Endometrial microvascular endothelial cells (primary cell): ENCODE data around the gene BRAT1. TPM values are rescaled to one million over a fixed set of nuclear protein-coding genes. Genes with fewer than 3 reads are reported as not detected.
"Not testable (repeated sequence)": the region's sequence is repeated elsewhere in the genome, so short reads cannot be mapped to it uniquely, and the experiment has no call there.

ENCODE experiments used
- in situ Hi-C: cut with HindIII; loops from 2 replicates; pipeline ENCODE4 v1.10.0; 2017; ENCODE audit warnings: low sequenced_read_pairs, low pct_unique_long_range_greater_than_20kb; ENCODE audit errors: inconsistent ontology term
- total RNA-seq: library from RNA; depleted of rRNA; stranded (reverse); fragments of >200 nt; gene quantifications from one replicate; pipeline ENCODE4 v1.2.3, GENCODE V29; 2015; ENCODE audit errors: inconsistent ontology term

Gene BRAT1
- 48.5 TPM for total RNA-seq

GRCh38 chr7:2555121-2556052 lies at the start of gene BRAT1:
TSS of gene BRAT1 (minus strand) at chr7:2555524. CDS start at chr7:2554431, 1,093 bp downstream.
- in situ Hi-C loops = no loop called here

DNA sequence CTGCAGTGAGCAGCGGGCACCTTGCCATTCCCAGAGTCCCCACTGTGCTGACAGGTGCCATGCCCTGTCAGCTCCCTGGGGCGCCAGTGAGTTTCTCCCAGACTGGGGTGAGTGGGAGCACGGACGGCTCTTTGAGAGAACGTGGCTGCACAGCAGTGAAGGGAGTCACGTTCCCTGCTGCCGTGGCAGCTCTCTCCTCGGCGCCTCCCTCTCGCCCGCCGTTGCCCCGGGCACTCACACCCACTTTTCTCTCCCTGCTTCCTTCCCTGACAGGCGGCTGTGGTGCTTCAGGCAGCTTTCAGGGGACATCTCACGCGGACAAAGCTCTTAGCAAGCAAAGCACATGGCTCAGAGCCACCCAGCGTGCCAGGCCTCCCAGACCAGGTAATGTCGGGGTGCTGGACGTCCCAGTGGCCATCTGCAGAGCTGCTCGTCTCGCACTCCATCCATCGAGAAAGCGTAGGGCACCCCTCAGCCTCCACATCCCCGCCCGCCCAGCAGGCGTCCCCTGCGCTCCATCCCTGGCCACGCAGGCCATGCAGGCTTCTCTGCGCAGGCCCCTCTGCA lies 49.4 kb upstream of the BRAT1 start:
- in situ Hi-C loops = no loop called here

DNA sequence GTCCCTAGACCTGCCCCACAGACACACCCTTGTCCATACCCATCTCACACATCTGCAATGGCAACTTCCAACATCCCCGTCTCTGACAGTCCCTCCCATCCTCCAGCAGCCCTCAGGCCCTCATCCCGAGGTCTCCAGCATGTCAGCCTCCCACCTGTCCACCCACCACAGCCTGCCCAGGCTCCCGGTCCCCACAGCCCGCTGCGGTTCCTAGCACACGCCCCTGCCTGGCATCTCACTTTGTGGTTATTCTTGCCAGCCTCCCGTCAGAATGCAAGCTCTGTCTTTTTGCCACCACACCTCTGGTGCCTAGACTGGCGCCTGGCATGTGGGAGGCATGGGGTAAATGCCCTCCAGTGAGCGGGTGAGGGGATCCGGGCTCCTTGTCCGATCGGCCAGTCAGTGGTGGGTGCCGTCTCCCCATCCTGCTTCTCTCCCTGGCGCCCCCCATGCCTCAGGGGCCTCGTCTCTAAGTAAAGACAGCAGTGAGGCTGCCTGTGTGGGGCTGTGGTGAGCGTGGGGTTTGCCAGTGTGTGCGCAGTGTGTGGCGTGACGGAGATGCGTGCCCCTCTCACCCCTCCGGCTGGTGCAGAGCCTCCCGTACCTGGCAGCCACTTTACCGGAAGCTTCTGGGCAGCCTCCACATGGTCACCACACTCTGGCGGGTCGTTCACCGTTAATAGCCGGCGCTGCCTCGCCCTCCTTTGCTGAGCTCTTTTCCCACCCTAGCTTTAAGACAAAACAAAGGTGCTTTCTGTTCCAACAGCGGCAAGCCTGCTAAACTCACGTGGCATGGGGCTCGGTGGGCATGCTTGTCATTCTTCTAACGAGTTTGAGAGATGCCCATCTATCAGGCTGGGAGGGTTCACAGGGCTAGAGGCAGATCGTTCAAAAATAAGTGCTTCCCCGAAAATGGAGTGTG lies 48.0 kb upstream of the BRAT1 start:
- in situ Hi-C loops = no loop called here

DNA sequence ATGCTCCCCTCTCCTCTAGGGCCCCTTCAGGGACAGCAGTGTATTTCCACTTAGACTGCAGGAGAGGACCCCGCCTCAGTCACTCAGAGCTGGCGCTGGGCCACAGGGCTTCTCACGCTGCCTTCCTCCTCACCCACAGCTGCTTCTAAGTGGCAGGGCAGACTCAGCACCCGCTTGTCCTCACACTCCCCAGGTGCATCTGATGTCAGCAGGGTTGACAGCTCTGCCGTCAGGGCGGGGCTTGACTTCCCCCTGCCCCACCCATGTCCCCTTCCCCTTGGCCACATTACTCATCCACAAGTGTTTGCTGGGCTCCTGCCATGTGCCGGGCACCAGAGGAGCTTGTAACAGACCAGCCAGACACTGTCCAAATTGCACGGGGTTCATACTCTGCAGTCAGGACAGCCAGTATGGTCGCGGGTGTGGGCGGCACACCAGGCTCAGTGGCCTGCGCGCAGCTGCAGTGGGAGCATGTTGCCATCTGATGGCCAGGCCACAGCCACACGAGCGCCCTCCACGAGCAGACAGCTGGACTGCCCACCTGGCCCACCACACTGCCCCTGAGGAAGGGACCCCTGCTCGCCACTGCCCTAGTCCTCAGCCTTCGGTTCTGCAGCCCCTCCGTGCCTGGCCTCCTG lies 47.2 kb upstream of the BRAT1 start:
- in situ Hi-C loops = no loop called here

DNA sequence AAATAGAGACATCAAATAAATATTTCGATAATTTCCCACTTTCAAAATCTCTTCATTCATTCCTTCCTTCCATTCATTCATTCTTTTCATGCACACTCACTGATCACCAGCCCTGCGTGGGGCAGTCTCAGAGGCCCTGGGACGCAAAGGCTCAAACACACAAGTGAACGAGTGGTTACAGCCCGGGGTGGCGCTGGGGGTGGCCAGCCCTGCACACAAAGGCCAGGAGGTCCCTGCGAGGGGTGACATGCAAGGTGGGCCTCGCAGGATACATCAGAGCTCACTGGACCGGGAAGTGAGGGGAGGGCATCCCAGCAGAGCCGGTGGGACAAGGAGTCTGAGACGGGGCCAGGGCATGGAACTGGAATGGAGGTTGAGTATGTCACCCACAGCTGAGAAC lies 46.6 kb upstream of the BRAT1 start:
- in situ Hi-C loops = no loop called here

DNA sequence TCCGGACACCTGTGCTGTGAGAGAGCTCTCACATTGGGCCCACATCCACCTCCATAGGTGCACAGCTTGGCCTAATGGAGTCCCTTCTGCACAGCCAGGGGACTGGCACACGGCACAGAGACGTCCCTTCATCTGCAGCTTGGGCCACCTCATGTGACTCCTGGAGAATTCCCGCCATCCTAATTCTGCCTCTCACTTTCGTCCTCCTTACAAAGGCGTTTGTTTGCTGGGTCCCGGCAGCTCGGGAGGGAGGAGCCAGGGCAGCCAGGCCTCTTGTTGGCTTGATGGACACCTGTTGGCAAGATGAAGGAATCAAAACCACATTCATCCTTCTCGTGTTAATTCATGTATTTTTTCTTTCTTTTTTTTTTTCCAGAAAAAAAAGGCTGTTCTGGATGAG lies 45.7 kb upstream of the BRAT1 start:
- in situ Hi-C loops = no loop called here

GRCh38 chr7:2598154-2598823 lies 43.0 kb upstream of the BRAT1 start:
- in situ Hi-C loops = no loop called here

- in situ Hi-C loops = no loop called here
These were observed 41.9 kb upstream of the BRAT1 start for GRCh38 chr7:2597273-2597640.

GRCh38 chr7:2596464-2597272 lies 41.3 kb upstream of the BRAT1 start:
- in situ Hi-C loops = no loop called here

GRCh38 chr7:2595258-2595860 lies 40.0 kb upstream of the BRAT1 start:
- in situ Hi-C loops = no loop called here

DNA sequence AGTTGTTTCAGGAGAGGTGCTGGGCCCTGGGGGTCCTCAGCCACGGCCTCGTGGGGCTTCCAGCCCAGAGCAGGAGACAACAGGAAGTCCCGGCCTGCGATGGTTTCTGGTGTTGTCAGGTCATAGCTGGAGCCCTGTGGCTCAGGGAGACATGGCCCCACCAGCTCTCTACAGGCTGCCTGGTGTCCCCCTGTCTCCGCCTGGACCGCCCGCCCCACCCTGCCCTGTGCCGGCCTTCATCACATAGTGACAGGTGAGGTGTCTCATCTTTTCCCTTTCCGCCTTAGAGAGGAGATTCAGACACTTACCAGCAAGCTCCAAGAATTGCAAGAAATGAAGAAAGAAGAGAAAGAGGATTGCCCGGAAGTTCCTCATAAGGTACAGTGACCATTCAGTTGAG lies 39.3 kb upstream of the BRAT1 start:
- in situ Hi-C loops = no loop called here

DNA sequence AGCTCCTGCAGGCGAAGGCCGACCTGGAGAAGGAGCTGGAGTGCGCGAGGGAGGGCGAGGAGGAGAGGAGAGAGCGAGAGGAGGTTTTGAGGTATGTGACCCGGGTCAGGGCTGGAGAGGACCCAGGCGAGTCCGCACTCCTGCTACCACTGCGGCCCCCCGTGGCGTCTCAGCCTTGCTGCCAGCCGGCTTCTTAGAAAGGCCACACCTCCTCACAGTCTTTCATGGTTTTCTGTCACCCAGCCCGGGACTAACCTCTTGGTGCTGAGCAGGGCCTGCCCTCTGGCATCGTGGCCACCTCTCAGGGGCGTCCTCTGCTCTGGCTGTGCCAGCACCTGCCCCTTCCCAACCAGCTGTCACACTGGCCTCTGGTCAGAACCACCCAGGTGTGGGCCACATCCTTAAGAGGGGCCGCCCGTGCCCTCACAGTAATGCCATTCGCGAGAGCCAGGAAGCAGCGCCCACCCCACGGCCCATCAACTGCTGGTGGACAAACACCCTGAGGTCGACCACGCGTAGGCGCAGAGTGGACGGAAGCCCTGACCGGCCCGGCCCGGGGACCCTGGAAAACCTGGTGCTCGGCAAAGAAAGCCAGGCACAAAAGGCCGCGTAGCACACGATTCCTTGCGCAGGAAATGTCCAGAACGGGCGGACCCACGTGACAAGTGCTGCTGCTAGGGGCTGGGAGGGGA lies 37.9 kb upstream of the BRAT1 start:
- in situ Hi-C loops = no loop called here

GRCh38 chr7:2592375-2592865 lies 37.1 kb upstream of the BRAT1 start:
- in situ Hi-C loops = no loop called here

DNA sequence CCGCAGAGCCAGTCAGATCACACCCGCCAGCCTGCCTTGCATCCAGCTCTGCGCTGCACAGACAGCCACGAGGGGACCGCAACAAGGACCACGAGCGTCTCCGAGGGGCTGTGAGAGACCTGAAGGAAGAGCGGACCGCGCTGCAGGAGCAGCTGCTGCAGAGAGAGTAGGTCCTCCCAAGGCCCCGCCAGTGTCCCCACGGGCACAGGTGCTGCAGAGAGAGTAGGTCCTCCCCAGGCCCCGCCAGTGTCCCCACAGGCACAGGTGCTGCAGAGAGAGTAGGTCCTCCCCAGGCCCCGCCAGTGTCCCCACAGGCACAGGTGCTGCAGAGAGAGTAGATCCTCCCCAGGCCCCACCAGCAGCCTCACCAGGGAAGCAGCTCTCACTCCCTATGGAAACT lies 34.6 kb upstream of the BRAT1 start:
- in situ Hi-C loops = not testable (repeated sequence)

- in situ Hi-C loops = no loop called here
These were observed 34.0 kb upstream of the BRAT1 start for GRCh38 chr7:2589341-2589740.

DNA sequence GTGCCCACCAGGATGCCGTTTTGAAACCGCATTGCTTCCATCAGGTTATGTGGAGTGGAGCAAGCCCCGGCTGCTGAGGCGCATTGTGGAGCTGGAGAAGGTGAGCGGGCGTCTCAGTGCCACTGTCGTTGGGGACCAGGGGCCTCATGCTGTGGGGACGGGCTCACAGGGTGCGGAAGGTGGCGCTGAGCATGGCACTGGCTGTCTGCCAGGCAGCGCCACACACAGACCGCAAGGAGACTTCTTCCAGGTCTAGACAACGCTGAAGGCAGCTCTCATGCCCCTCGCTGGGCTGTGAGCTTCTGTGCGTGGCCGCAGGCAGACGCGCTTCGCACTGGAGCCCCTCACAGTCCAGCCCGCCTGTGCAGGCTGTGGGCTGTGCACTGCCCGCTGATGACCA lies 32.5 kb upstream of the BRAT1 start:
- in situ Hi-C loops = no loop called here

- in situ Hi-C loops = no loop called here
These were observed 31.8 kb upstream of the BRAT1 start for GRCh38 chr7:2587134-2587533.
